ENCODE results near the gene OR6X1.

GRCh38 chr11:123707606-123708205 is 46.6 kb downstream of the OR6X1 start:
- TF ChIP-seq EZH2 (IDR thresholded peaks at IDR 0.05) (no peak), POLR2AphosphoS5 (IDR thresholded peaks at IDR 0.05; ENCODE audit: borderline replicate concordance, low read depth, low read length) (no peak)

Data from SK-N-MC (cell line).